ENCODE measurements around the gene ENG.

GRCh38 chr9:127816728-127817127 lies 37.7 kb downstream of the ENG start:
- TF ChIP-seq CTCF (conservative IDR thresholded peaks at IDR 0.05; ENCODE audit: low read depth, low read length) (no peak), EZH2 (IDR thresholded peaks at IDR 0.05; ENCODE audit: borderline replicate concordance, low read depth, low read length, poor library complexity, severe bottlenecking) (no peak)

Data from A673 (cell line).